ENCODE data around the gene EGFL7.

EGFL7 gene

GRCh38 chr9:136671254-136671614, 8.5 kb downstream of the EGFL7 start:
- in situ Hi-C loops (cut with HindIII; ENCODE audit: low sequenced_read_pairs), result loop anchor here (10.0 kb wide), 1 partner anchor 116 kb away; no protein-coding TSS in a partner anchor
- DNase-seq (ENCODE audit: low read depth), result no peak

GRCh38 chr9:136671646-136672430, 9.1 kb downstream of the EGFL7 start:
- in situ Hi-C loops (cut with HindIII; ENCODE audit: low sequenced_read_pairs), result loop anchor here (10.0 kb wide), 1 partner anchor 117 kb away; no protein-coding TSS in a partner anchor
- no peak overlapping the region for H3K4me3 ChIP-seq (ENCODE audit: low read depth, low read length)
- TF ChIP-seq, protein P1, sequence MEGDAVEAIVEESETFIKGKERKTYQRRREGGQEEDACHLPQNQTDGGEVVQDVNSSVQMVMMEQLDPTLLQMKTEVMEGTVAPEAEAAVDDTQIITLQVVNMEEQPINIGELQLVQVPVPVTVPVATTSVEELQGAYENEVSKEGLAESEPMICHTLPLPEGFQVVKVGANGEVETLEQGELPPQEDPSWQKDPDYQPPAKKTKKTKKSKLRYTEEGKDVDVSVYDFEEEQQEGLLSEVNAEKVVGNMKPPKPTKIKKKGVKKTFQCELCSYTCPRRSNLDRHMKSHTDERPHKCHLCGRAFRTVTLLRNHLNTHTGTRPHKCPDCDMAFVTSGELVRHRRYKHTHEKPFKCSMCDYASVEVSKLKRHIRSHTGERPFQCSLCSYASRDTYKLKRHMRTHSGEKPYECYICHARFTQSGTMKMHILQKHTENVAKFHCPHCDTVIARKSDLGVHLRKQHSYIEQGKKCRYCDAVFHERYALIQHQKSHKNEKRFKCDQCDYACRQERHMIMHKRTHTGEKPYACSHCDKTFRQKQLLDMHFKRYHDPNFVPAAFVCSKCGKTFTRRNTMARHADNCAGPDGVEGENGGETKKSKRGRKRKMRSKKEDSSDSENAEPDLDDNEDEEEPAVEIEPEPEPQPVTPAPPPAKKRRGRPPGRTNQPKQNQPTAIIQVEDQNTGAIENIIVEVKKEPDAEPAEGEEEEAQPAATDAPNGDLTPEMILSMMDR (IDR thresholded peaks at IDR 0.05; ENCODE audit: low read depth, low read length, missing control alignments), result peak; percentile 90
- DNase-seq (ENCODE audit: low read depth), result no peak

More at GRCh38 chr9:136671254-136671614, 8.5 kb downstream of the EGFL7 start:
- TF ChIP-seq, protein P1 (IDR thresholded peaks at IDR 0.05; ENCODE audit: low read depth, low read length, missing control alignments), result no peak
- H3K4me3 ChIP-seq (ENCODE audit: low read depth, low read length), result no peak overlapping the region

DNA sequence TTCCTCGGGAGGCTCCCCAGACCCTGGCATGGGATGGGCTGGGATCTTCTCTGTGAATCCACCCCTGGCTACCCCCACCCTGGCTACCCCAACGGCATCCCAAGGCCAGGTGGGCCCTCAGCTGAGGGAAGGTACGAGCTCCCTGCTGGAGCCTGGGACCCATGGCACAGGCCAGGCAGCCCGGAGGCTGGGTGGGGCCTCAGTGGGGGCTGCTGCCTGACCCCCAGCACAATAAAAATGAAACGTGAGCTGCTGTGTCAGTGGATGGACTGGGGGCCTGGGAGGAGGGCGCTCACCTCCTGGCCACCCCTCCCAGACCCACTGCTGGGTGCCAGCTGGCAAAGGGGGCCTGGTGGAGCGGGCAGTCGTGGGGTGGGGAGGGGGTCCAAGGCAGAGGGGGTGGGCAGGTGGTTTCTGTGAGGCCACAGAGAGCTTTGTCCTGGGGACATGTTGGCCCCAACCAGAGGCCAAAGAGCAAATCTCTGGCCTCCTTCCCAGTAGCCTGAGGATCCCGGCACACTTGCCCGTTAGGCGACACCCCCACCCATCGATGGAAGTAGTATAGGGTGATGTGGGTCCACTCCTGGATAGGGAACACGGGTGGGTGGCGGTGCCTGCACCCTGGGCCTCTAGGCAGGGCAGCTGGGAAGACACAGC, 9.8 kb downstream of the EGFL7 start:
- TF ChIP-seq, protein P1 (IDR thresholded peaks at IDR 0.05; ENCODE audit: low read depth, low read length, missing control alignments), result no peak
- no peak overlapping the region for H3K4me3 ChIP-seq (ENCODE audit: low read depth, low read length)
- no peak for DNase-seq (ENCODE audit: low read depth)
- in situ Hi-C loops (cut with HindIII; ENCODE audit: low sequenced_read_pairs), result loop anchor here (10.0 kb wide), 1 partner anchor 118 kb away; no protein-coding TSS in a partner anchor

DNA sequence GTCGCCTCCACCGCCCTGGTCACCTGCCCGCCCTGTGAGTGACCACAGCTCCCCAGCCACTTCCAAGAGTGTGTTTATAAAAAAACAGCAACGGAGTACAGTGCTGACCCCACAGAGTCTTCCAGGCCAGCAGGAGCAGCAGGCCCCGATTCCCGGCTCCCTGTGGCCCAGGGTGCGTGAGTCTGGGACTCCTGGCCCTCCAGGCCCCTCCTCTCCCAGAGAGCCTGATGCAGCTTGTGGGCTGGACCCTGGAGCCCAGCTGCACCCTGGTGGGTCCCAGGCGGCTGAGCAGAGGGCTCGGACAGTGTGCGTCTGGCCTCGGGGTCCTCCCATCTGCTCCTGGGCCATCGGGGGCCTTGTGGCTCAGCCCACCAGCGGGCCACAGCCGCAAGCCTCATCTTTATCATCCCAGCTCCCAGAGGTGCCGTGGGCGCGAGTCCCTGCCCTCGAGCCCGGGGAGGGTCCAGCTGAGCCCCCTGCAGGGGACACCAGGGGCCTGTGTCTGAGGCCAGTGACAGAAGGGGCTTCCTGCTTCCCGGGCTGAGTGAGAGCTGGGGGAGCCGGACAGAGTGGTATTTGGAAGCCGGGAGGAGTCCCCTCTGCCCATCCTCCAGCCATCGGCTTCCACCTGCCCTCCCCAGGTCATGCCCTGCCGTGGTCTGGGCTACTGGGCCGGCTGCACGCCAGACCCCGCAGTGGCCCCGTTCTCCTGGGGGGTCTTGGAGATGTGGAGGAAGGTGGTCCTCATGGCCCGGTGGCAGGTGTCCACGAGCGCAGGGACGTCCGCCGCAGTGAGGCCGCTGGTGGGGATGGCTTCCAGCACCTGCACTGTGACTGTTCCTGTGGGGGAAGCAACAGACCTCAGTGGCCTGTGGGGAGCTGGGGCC, 10.6 kb downstream of the EGFL7 start:
- no peak for DNase-seq (ENCODE audit: low read depth)
- H3K4me3 ChIP-seq (ENCODE audit: low read depth, low read length), result no peak overlapping the region
- in situ Hi-C loops (cut with HindIII; ENCODE audit: low sequenced_read_pairs), result loop anchor here (10.0 kb wide), 1 partner anchor 119 kb away; no protein-coding TSS in a partner anchor
- TF ChIP-seq, protein P1 (IDR thresholded peaks at IDR 0.05; ENCODE audit: low read depth, low read length, missing control alignments), result no peak

DNA sequence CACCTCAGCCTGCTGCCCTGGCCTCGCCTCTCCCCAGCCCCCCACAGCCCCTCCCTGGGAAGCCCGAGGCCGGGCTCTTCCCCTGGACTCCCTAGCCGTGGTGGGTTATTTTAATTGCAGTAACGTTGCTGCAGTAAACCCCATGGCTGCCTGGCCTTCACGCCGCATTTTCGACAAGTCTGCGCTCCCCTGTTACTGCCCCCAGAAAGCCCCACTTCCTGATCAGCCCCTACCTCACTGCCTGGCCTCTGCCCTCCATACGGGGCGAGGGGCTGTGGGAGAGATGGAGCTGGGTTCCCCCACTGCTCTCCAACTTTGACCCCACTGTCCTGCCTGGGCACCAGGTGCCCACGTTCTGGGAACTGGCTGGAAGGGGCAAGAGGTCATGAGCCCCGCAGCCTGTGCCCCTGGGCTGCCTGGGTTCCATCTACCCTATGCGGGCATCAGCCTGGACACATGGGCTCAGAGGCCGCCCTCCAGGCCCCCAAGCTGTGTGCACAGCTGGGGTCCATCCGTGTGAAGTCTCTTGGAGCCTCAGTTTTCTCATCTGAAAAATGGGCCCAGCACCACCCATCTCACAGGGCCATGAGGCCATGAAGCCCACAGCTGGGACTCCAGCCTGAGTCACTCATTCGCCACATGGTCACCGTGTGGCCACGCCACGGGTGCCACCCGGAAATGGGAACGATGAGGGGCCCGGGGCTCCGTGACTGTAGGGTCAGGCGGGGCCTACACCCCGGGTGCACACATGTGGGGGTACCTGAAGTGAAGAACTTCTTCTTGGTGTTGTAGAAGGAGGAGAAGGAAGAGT, 11.5 kb downstream of the EGFL7 start:
- TF ChIP-seq, protein P1 (IDR thresholded peaks at IDR 0.05; ENCODE audit: low read depth, low read length, missing control alignments), result no peak
- in situ Hi-C loops (cut with HindIII; ENCODE audit: low sequenced_read_pairs), result loop anchor here (10.0 kb wide), 1 partner anchor 119 kb away; no protein-coding TSS in a partner anchor
- DNase-seq (ENCODE audit: low read depth), result no peak
- H3K4me3 ChIP-seq (ENCODE audit: low read depth, low read length), result no peak overlapping the region

Data from astrocyte of the cerebellum (primary cell).